Measurements from ENCODE around the gene ZNF732.
"Not testable (repeated sequence)": the region's sequence is repeated elsewhere in the genome, so short reads cannot be mapped to it uniquely, and the experiment has no call there.

ZNF732 gene

GRCh38 chr4:304969-305680 lies at the start of gene ZNF732:
TSS of gene ZNF732 (minus strand) at chr4:305474. CDS start at chr4:305310, 164 bp downstream.
- peak; percentile 60 for DNase-seq (ENCODE audit: low read depth)

DNA sequence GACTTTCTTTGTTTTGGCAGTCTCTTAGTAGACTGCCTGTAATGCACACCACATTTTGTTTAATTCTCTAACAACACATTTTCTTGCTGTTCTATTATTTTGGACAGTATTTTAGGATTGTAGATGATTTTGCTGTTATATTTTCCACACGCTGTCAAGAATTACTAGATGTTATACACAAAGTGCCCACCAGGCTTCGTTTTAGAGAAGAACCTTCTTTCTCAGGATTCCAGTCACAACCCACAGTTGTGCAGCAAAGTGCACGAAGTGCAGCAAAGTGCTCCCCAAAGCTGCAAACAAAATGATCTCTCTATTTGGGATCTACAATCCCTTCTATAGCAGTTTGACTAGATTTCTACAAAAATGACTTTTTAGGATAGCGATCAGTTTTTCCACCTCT lies 34.7 kb upstream of the ZNF732 start:
- DNase-seq (ENCODE audit: low read depth): no peak

- DNase-seq (ENCODE audit: low read depth): no peak
These were observed 33.5 kb upstream of the ZNF732 start for GRCh38 chr4:338759-339097.

GRCh38 chr4:337932-338758 lies 32.9 kb upstream of the ZNF732 start:
- no peak for DNase-seq (ENCODE audit: low read depth)

GRCh38 chr4:337143-337931 lies 32.1 kb upstream of the ZNF732 start, which contains the start of gene ZNF141:
TSS of gene ZNF141 (plus strand) at chr4:337814. CDS start at chr4:337984, 170 bp downstream.
- DNase-seq (ENCODE audit: low read depth): peak; percentile 88

GRCh38 chr4:336893-337142 lies 31.5 kb upstream of the ZNF732 start:
- no peak for DNase-seq (ENCODE audit: low read depth)

GRCh38 chr4:336099-336892 lies 31.0 kb upstream of the ZNF732 start:
- DNase-seq (ENCODE audit: low read depth): no peak

DNA sequence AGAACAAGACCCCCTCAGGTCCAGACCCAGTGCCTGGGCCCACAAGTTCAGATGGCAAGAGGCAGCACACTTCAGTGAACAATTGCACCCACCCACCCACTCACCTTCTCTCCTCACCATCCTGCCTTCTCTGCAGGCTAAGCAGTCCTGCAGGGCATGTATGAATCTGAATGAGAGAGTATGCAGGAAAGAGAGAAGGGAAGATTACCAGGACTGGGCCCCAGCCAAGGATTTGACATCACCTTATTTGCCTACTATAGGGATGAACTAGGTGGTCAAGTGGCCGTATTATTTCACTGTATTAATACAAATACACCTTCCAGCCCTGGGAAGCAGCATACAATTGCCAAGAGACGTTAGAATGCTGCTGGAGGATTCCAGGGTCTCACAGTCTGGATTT lies 30.2 kb upstream of the ZNF732 start:
- no peak for DNase-seq (ENCODE audit: low read depth)

- DNase-seq (ENCODE audit: low read depth): no peak
These were observed 23.5 kb upstream of the ZNF732 start for GRCh38 chr4:328729-329128.

- no peak for DNase-seq (ENCODE audit: low read depth)
These were observed 9.1 kb upstream of the ZNF732 start for GRCh38 chr4:314296-314903.

GRCh38 chr4:309807-310206 lies 4.5 kb upstream of the ZNF732 start:
- no peak for DNase-seq (ENCODE audit: low read depth)

DNA sequence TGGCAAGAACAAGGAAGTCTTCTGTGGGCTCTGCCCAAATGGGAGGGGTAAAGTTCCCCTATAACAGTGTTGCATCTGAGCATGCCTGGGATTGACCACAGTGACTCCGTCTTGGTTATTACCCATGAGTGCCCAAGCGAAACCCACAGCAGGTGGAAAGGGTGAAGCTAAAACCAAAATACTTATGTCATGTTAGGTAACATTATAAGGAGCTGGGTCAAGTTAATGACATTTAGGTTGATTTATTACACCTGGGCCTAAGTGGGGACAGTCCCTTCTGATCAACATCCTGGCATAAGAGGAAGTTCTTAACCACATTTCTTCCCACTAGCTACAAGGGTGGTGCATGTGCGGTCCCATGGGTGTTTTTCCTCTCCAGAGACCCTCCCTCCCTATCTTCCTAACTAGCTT lies 1.3 kb upstream of the ZNF732 start:
- no peak for DNase-seq (ENCODE audit: low read depth)

DNA sequence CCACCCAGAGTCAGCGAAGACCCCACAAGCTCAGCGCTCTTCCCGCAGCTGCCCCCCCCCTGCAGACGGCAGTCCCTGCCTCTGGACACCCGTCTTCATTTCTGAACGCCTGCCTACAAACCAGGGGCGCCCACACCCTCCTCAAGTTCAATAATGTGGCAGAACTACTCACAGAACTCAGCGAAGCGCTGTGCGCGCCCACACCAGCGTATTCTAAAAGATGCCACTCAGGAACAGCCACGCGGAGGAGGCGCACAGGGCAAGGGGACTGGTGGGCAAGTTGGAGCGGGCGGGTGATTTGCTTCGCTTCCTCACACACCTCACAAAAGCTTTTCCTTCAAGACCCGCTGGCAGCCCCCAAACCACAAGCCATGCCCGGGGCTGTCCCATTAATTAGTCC lies 758 bp downstream of the ZNF732 start:
- DNase-seq (ENCODE audit: low read depth): not testable (repeated sequence)

DNA sequence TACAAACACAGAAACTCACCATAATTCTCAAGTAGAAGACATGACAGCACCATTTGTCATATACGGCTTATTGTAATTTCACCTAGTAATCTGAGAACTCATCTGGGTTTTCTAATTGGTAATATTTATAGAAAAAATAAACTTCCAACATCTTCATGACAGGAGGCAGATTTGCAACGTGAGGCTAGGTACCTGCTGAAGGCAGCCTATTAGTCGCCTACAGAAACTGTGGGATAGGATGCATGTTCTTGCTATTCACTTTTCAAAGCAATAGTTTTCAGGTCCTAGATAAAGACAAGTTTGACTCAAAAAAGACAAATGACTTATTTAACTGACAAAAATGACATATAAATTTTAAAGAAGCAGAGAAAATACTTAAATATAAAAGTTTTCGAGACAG lies 2.9 kb downstream of the ZNF732 start:
- DNase-seq (ENCODE audit: low read depth): no peak

GRCh38 chr4:294732-295131 lies 10.5 kb downstream of the ZNF732 start:
- no peak for DNase-seq (ENCODE audit: low read depth)

DNA sequence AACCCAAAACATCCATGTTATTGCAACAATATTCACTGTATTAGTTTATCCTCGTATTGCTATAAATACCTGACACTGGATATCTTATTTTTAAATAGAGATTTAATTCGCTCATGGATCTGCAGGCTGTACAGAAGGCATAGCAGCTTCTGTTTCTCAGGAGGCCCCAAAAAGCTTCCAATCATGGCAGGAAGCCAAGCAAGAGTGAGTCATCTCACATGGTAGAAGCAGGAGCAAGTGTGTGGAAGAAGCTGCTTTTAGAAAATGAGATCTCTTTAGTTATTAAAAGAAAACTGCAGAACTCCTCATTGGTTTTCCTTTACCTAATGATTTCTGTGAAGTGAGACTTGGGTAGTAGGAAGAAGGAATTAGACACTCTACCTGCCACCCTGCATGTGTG lies 16.4 kb downstream of the ZNF732 start:
- peak; percentile 13 for DNase-seq (ENCODE audit: low read depth)

GRCh38 chr4:273309-274017 lies 31.8 kb downstream of the ZNF732 start:
- no peak for DNase-seq (ENCODE audit: low read depth)

- no peak for DNase-seq (ENCODE audit: low read depth)
These were observed 33.7 kb downstream of the ZNF732 start for GRCh38 chr4:271492-272103.

DNA sequence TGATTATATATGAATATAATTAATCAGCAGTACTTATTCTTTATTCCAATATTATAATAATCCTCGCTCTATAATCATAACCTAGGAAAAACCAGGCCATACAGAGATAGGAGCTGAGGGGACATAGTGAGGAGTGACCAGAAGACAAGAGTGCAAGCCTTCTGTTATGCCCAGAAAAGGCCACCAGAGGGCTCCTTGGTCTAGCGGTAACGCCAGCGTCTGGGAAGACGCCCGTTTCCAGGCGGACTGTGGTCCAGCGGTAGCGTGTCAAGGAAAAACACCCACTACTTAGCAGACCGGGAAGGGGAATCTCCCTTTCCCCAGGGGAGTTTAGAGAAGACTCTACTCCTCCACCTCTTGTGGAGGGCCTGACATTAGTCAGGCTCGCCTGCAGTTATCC lies 46.0 kb downstream of the ZNF732 start:
- DNase-seq (ENCODE audit: low read depth): not testable (repeated sequence)

DNA sequence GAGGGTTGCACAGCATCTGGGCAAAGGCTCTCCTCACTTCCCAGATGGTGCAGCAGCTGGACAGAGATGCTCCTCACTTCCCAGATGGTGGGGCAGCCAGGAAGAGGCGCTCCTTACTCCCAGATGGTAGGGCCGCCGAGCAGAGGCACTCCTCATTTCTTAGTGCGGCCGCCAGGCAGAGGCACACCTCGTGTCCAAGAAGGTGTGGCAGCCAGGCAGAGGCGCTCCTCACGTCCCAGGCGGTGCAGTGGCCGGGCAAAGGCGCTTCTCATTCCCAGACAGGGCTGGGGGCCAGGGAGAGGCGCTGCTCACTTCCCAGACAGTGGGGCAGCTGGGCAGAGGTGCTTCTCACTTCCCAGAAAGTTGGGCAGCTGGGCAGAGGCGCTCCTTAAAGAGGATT lies 48.8 kb downstream of the ZNF732 start:
- no peak for DNase-seq (ENCODE audit: low read depth)
